ENCODE results near the gene ULK2. TPM values are rescaled to one million over a fixed set of nuclear protein-coding genes. Genes with fewer than 3 reads are reported as not detected.

ULK2 gene
- total RNA-seq, 1 experiment from 2014 or later, result 12.9 TPM

DNA sequence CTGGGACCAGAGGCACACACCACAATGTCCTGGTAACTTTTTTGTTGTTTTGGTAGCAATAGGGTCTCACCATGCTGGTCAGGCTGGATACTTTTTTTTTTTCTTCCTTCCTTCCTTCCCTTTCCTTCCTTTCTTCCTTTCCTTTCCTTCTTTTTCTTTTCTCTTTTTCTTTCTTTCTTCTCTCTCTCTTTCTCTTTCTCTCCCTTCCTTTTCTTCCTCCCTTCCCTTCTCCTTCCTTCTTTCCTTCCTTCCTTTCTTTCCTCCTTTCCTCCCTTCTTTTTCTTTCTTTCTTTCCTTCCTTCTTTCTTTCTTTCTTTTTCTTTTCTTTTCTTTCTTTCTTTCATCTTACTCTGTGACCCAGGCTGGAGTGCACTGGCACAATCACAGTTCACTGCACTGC, 18.4 kb upstream of the ULK2 start:
- no peaks in the 10 kb centered on the region for H3K4me1 ChIP-seq (ENCODE audit: insufficient read depth, low read length, poor library complexity, severe bottlenecking)
- ChIA-PET CTCF (no interaction called here), POLR2A (ENCODE audit: low non-redundant PET) (no interaction called here)
- H3K27ac ChIP-seq (ENCODE audit: low read depth, low read length, poor library complexity, severe bottlenecking), result no peak overlapping the region
- no peak for TF ChIP-seq EZH2 (IDR thresholded peaks at IDR 0.05; ENCODE audit: borderline replicate concordance, low read depth, low read length, poor library complexity, severe bottlenecking)
- no peak for TF ChIP-seq CTCF (conservative IDR thresholded peaks at IDR 0.05; ENCODE audit: low read depth, low read length)
- H3K9me3 ChIP-seq (ENCODE audit: low read depth, low read length, poor library complexity, severe bottlenecking), result no peaks in the 10 kb centered on the region
- H3K4me3 ChIP-seq (ENCODE audit: low read depth, low read length, poor library complexity, severe bottlenecking), result no peak overlapping the region
- H3K27me3 ChIP-seq (replicated peaks; ENCODE audit: insufficient read depth, low read depth, low read length, poor library complexity), result no peaks in the 10 kb centered on the region
- DNase-seq (ENCODE audit: low spot score), result no peak
- intact Hi-C loops (cut with micrococcal nuclease; ENCODE audit: unreplicated experiment), result no loop called here
- BruUV-seq (replicated peaks), result no TSS peak
- no peaks in the 10 kb centered on the region for H3K36me3 ChIP-seq (ENCODE audit: insufficient read depth, low read length, poor library complexity, severe bottlenecking)

- no TSS peak for BruUV-seq (replicated peaks)
- no peaks in the 10 kb centered on the region for H3K4me1 ChIP-seq (ENCODE audit: insufficient read depth, low read length, poor library complexity, severe bottlenecking)
- intact Hi-C loops (cut with micrococcal nuclease; ENCODE audit: unreplicated experiment), result no loop called here
- H3K36me3 ChIP-seq (ENCODE audit: insufficient read depth, low read length, poor library complexity, severe bottlenecking), result no peaks in the 10 kb centered on the region
- H3K27me3 ChIP-seq (replicated peaks; ENCODE audit: insufficient read depth, low read depth, low read length, poor library complexity), result no peaks in the 10 kb centered on the region
- H3K27ac ChIP-seq (ENCODE audit: low read depth, low read length, poor library complexity, severe bottlenecking), result no peak overlapping the region
- TF ChIP-seq EZH2 (IDR thresholded peaks at IDR 0.05; ENCODE audit: borderline replicate concordance, low read depth, low read length, poor library complexity, severe bottlenecking) (no peak), CTCF (conservative IDR thresholded peaks at IDR 0.05; ENCODE audit: low read depth, low read length) (no peak)
- POLR2A ChIA-PET (ENCODE audit: low non-redundant PET), result no interaction called here
- CTCF ChIA-PET, result no interaction called here
- no peak overlapping the region for H3K4me3 ChIP-seq (ENCODE audit: low read depth, low read length, poor library complexity, severe bottlenecking)
- DNase-seq (ENCODE audit: low spot score), result no peak
- H3K9me3 ChIP-seq (ENCODE audit: low read depth, low read length, poor library complexity, severe bottlenecking), result no peaks in the 10 kb centered on the region
Observed at GRCh38 chr17:19883537-19884215, 15.9 kb upstream of the ULK2 start.

- intact Hi-C loops (cut with micrococcal nuclease; ENCODE audit: unreplicated experiment), result no loop called here
Observed at GRCh38 chr17:19880393-19880792, 12.7 kb upstream of the ULK2 start.

More at GRCh38 chr17:19880393-19880792, 12.7 kb upstream of the ULK2 start:
- H3K4me3 ChIP-seq (ENCODE audit: low read depth, low read length, poor library complexity, severe bottlenecking), result no peak overlapping the region
- no peak overlapping the region for H3K27ac ChIP-seq (ENCODE audit: low read depth, low read length, poor library complexity, severe bottlenecking)
- no peaks in the 10 kb centered on the region for H3K36me3 ChIP-seq (ENCODE audit: insufficient read depth, low read length, poor library complexity, severe bottlenecking)
- H3K4me1 ChIP-seq (ENCODE audit: insufficient read depth, low read length, poor library complexity, severe bottlenecking), result no peaks in the 10 kb centered on the region
- CTCF ChIA-PET, result no interaction called here
- no peak for DNase-seq (ENCODE audit: low spot score)
- no peaks in the 10 kb centered on the region for H3K27me3 ChIP-seq (replicated peaks; ENCODE audit: insufficient read depth, low read depth, low read length, poor library complexity)
- TF ChIP-seq CTCF (conservative IDR thresholded peaks at IDR 0.05; ENCODE audit: low read depth, low read length), result no peak
- no peaks in the 10 kb centered on the region for H3K9me3 ChIP-seq (ENCODE audit: low read depth, low read length, poor library complexity, severe bottlenecking)
- POLR2A ChIA-PET (ENCODE audit: low non-redundant PET), result no interaction called here
- no TSS peak for BruUV-seq (replicated peaks)
